ENCODE measurements around the gene SERPINB4. TPM values are rescaled to one million over a fixed set of nuclear protein-coding genes. Genes with fewer than 3 reads are reported as not detected.
"Not testable (repeated sequence)": the region's sequence is repeated elsewhere in the genome, so short reads cannot be mapped to it uniquely, and the experiment has no call there.

The SERPINB4 gene
- 0.26 TPM in 1 of 2 replicates, not detected in the other for total RNA-seq (2014; rRNA removed; shearing (Covaris generic))

GRCh38 chr18:63644142-63644541 is at the start of gene SERPINB4:
SERPINB4 (minus strand) TSS chr18:63644256; CDS start chr18:63643577, 679 bp downstream.
- H3K4me1 ChIP-seq (replicated peaks); H3K27ac ChIP-seq; H3K4me3 ChIP-seq; H3K36me3 ChIP-seq; H3K27me3 ChIP-seq (replicated peaks); DNase-seq (ENCODE audit: low read depth in 1 of 2, low spot score in 2 of 2); H3K9me3 ChIP-seq (replicated peaks): not testable (repeated sequence)

- Histone ChIP-seq H3K36me3 (no peaks in the 10 kb centered on the region), H3K4me3 (no peak overlapping the region), H3K4me1 (replicated peaks) (no peaks in the 10 kb centered on the region), H3K27me3 (replicated peaks) (no peaks in the 10 kb centered on the region), H3K27ac (no peak overlapping the region), H3K9me3 (replicated peaks) (no peaks in the 10 kb centered on the region)
- no peak for DNase-seq (ENCODE audit: low read depth in 1 of 2, low spot score in 2 of 2)
These were observed 45.0 kb upstream of the SERPINB4 start for GRCh38 chr18:63689064-63689463.

GRCh38 chr18:63686871-63687270 is 42.8 kb upstream of the SERPINB4 start:
- no peaks in the 10 kb centered on the region for H3K9me3 ChIP-seq (replicated peaks)
- H3K36me3 ChIP-seq: no peaks in the 10 kb centered on the region
- no peaks in the 10 kb centered on the region for H3K27me3 ChIP-seq (replicated peaks)
- H3K4me3 ChIP-seq: no peak overlapping the region
- no peak for DNase-seq (ENCODE audit: low read depth in 1 of 2, low spot score in 2 of 2)
- H3K27ac ChIP-seq: no peak overlapping the region
- no peaks in the 10 kb centered on the region for H3K4me1 ChIP-seq (replicated peaks)

- Histone ChIP-seq H3K4me3 (no peak overlapping the region), H3K27ac (no peak overlapping the region), H3K4me1 (replicated peaks) (no peaks in the 10 kb centered on the region), H3K9me3 (replicated peaks) (no peaks in the 10 kb centered on the region), H3K36me3 (no peaks in the 10 kb centered on the region), H3K27me3 (replicated peaks) (0 out of 2 replicates have a peak, but pooled peaks cover 3% of the 10 kb centered on the region)
- DNase-seq (ENCODE audit: low read depth in 1 of 2, low spot score in 2 of 2): no peak
These were observed 40.7 kb upstream of the SERPINB4 start for GRCh38 chr18:63684718-63685117.

- Histone ChIP-seq H3K36me3 (no peaks in the 10 kb centered on the region), H3K27me3 (replicated peaks) (0 out of 2 replicates have a peak, but pooled peaks cover 3% of the 10 kb centered on the region), H3K9me3 (replicated peaks) (no peaks in the 10 kb centered on the region), H3K4me1 (replicated peaks) (no peaks in the 10 kb centered on the region), H3K27ac (no peak overlapping the region), H3K4me3 (no peak overlapping the region)
- no peak for DNase-seq (ENCODE audit: low read depth in 1 of 2, low spot score in 2 of 2)
These were observed 39.8 kb upstream of the SERPINB4 start for GRCh38 chr18:63683890-63684289.

- peak in 1 of 2 experiments; percentile 22 for DNase-seq (ENCODE audit: low read depth in 1 of 2, low spot score in 2 of 2)
- H3K27ac ChIP-seq: no peak overlapping the region; the same call in 1 of the 2 replicates
- H3K4me1 ChIP-seq (replicated peaks): no peaks in the 10 kb centered on the region
- H3K36me3 ChIP-seq: no peaks in the 10 kb centered on the region
- no peaks in the 10 kb centered on the region for H3K9me3 ChIP-seq (replicated peaks)
- H3K4me3 ChIP-seq: no peak overlapping the region
- H3K27me3 ChIP-seq (replicated peaks): 0 out of 2 replicates have a peak, but pooled peaks cover 3% of the 10 kb centered on the region
These were observed 39.1 kb upstream of the SERPINB4 start for GRCh38 chr18:63683152-63683551.

GRCh38 chr18:63681449-63682340 is 37.6 kb upstream of the SERPINB4 start:
- Histone ChIP-seq H3K27me3 (replicated peaks) (0 out of 2 replicates have a peak, but pooled peaks cover 3% of the 10 kb centered on the region), H3K9me3 (replicated peaks) (no peaks in the 10 kb centered on the region), H3K4me1 (replicated peaks) (no peaks in the 10 kb centered on the region), H3K36me3 (no peaks in the 10 kb centered on the region), H3K4me3 (no peak overlapping the region), H3K27ac (no peak overlapping the region)
- no peak for DNase-seq (ENCODE audit: low read depth in 1 of 2, low spot score in 2 of 2)

GRCh38 chr18:63679820-63680606 is 36.0 kb upstream of the SERPINB4 start:
- Histone ChIP-seq H3K27ac (no peak overlapping the region), H3K27me3 (replicated peaks) (0 out of 2 replicates have a peak, but pooled peaks cover 3% of the 10 kb centered on the region), H3K4me1 (replicated peaks) (no peaks in the 10 kb centered on the region), H3K4me3 (no peak overlapping the region), H3K36me3 (no peaks in the 10 kb centered on the region), H3K9me3 (replicated peaks) (no peaks in the 10 kb centered on the region)
- no peak for DNase-seq (ENCODE audit: low read depth in 1 of 2, low spot score in 2 of 2)

GRCh38 chr18:63677500-63678225 is 33.6 kb upstream of the SERPINB4 start:
- DNase-seq (ENCODE audit: low read depth in 1 of 2, low spot score in 2 of 2): no peak
- Histone ChIP-seq H3K4me1 (replicated peaks) (no peaks in the 10 kb centered on the region), H3K4me3 (no peak overlapping the region)

GRCh38 chr18:63676526-63677323 is 32.7 kb upstream of the SERPINB4 start:
- no peak for DNase-seq (ENCODE audit: low read depth in 1 of 2, low spot score in 2 of 2)
- Histone ChIP-seq H3K27me3 (replicated peaks) (0 out of 2 replicates have a peak, but pooled peaks cover 3% of the 10 kb centered on the region), H3K9me3 (replicated peaks) (no peaks in the 10 kb centered on the region), H3K27ac (no peak overlapping the region), H3K4me3 (no peak overlapping the region), H3K36me3 (no peaks in the 10 kb centered on the region), H3K4me1 (replicated peaks) (no peaks in the 10 kb centered on the region)

More at GRCh38 chr18:63677500-63678225, 33.6 kb upstream of the SERPINB4 start:
- Histone ChIP-seq H3K36me3 (no peaks in the 10 kb centered on the region), H3K27ac (no peak overlapping the region), H3K9me3 (replicated peaks) (no peaks in the 10 kb centered on the region), H3K27me3 (replicated peaks) (0 out of 2 replicates have a peak, but pooled peaks cover 3% of the 10 kb centered on the region)

- Histone ChIP-seq H3K36me3 (no peaks in the 10 kb centered on the region), H3K9me3 (replicated peaks) (0 out of 2 replicates have a peak, but pooled peaks cover 2% of the 10 kb centered on the region), H3K27ac (no peak overlapping the region), H3K27me3 (replicated peaks) (no peaks in the 10 kb centered on the region), H3K4me3 (no peak overlapping the region), H3K4me1 (replicated peaks) (no peaks in the 10 kb centered on the region)
- DNase-seq (ENCODE audit: low read depth in 1 of 2, low spot score in 2 of 2): no peak
These were observed 20.5 kb upstream of the SERPINB4 start for GRCh38 chr18:63664571-63664970.

- not testable (repeated sequence) for H3K4me3 ChIP-seq; H3K27me3 ChIP-seq (replicated peaks); DNase-seq (ENCODE audit: low read depth in 1 of 2, low spot score in 2 of 2); H3K9me3 ChIP-seq (replicated peaks); H3K4me1 ChIP-seq (replicated peaks); H3K27ac ChIP-seq; H3K36me3 ChIP-seq
These were observed 17.7 kb upstream of the SERPINB4 start, which contains the start of gene SERPINB3 for GRCh38 chr18:63661750-63662149. SERPINB3 (minus strand) TSS chr18:63661893; CDS start chr18:63661216, 677 bp downstream.
